ENCODE data around the gene SMYD3.

SMYD3 gene

DNA sequence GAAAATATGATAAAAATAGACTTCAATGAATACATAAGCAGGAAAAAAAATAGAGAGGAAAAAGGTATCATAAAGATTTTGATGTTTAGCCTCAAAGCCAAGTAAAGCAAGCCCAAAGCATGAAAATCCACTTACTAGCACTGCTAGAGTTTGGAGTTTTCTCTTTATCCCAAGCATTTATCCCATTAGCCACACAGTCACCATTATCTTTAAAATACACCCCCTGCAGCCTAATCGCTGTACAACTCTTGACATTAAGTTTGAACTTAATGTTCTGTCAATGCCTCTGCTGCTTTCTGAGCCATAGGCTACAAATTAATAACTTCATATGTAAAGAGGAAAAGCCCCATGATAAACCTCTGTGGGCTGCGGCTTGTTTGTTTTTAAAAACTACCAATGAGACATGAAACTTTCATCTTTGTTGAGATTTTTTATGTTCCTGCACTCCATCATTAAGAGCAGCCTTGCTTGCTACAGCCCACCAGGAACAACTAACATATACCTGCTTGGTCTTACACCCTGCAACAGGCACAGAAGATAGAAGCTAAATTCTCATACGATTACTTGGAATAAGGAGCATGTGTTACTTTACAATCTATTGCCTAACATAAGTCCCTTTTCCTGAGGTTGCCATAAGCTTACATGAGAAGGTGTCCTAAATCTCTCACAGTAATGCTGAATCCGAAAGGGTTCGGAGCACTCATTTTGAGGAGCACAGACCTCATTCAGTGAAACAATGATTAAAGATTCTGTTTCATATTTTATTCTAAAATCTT, 202.4 kb downstream of the SMYD3 start:
- H3K4me3 Mint-ChIP-seq, result no peak overlapping the region
- peaks cover 8% of the 10 kb centered on the region for H3K36me3 Mint-ChIP-seq
- no peaks in the 10 kb centered on the region for H3K9me3 Mint-ChIP-seq
- H3K27me3 Mint-ChIP-seq, result no peaks in the 10 kb centered on the region
- H3K27ac Mint-ChIP-seq, result no peak overlapping the region
- no peaks in the 10 kb centered on the region for H3K4me1 Mint-ChIP-seq

- Mint-ChIP-seq H3K4me1 (no peaks in the 10 kb centered on the region), H3K36me3 (peaks cover 8% of the 10 kb centered on the region), H3K27me3 (no peaks in the 10 kb centered on the region), H3K4me3 (no peak overlapping the region), H3K9me3 (no peaks in the 10 kb centered on the region), H3K27ac (no peak overlapping the region)
Measured at GRCh38 chr1:246302711-246303317, 204.3 kb downstream of the SMYD3 start.

DNA sequence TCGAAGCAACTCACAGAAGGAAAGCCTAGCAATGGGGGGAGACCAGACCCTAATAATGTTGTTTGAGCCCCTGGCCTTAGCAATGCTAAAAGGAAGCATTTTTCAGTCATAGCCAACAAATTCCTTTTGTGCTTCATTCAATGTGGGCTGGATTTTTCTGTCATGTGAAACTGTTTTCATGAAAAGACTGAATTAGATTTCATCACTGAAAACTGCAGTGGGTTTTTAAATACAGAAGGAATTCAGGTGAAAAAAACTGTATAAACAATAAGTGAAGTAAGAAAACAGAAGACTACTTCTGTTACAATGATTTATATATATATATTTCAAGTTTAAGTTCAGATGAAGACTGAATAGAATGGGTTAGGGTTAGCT, 204.8 kb downstream of the SMYD3 start:
- no peak overlapping the region for H3K27ac Mint-ChIP-seq
- no peaks in the 10 kb centered on the region for H3K27me3 Mint-ChIP-seq
- H3K9me3 Mint-ChIP-seq, result no peaks in the 10 kb centered on the region
- no peak overlapping the region for H3K4me3 Mint-ChIP-seq
- peaks cover under 1% of the 10 kb centered on the region for H3K4me1 Mint-ChIP-seq
- peaks cover 8% of the 10 kb centered on the region for H3K36me3 Mint-ChIP-seq

DNA sequence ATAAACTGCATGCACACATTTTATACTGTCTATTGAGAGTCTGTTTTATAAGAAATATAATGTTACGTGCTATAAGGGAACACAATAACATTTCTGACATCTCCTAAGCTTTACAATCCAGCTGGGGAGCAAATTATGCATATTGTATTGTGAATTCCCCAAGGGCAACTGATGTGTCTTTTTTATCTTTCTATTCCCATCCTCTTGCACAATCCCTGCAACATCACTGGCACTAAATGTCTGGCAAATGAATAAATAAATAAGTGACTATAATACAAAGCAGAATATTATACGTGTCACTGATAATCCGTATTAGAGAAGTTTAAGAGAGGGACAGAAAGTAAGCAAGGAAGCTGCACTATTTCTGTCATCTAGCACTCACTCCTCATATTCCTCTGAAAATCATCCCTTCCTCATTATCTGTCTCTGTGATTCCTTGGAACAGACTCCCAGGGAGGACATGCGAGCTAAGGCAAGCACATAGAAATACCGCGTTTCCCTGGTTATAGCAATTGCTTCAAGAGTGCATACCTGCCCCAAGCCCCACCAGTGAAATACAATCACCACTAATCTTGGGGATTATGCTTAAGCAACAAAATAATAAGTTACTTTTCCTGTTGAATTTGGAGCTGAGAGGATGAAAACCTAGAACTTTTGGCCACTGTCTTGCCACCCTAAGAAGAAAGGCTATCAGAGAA, 205.4 kb downstream of the SMYD3 start:
- H3K4me1 Mint-ChIP-seq, result peaks cover 5% of the 10 kb centered on the region
- H3K27ac Mint-ChIP-seq, result no peak overlapping the region

DNA sequence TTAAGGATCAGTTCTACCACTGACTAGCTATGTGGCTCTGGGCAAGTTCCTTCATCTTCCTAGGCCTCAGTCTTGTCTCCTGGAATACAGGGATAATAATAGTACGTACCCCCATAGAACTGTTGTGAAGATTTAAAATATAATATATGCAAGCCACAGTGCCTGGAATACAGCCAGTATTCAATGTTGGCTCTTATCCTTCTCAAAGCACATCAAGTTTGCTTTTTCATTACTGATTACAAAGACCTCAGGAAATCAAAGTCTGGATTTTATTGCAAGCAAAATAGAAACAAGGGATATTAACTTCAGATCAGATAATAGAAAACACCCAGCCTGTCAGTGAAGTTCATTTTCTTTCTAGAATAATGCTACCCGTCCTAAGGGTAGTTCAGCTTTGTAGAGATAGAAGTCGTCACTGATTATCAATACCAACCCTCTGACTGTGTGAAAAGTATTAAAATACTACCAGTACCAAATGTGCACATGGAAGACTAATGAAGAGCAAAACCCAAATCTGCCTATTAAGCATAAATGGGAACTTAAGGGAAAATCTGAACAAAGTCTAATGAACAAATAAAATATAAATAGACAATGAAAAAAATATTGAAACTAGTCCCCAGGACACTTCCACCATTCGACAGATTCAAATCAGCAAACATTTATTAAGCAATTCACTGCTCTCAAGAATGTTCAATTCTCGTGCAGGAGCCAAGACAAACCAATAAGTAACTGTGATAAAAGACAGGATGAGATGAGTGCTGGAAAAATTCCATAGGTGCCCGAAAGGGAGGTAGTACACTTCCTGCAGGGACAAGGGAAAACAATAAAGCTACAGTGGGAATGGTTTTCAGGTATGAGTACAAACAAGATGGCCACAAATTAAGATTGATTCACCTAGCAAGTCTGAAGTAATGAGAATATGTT, 206.2 kb downstream of the SMYD3 start:
- Mint-ChIP-seq H3K4me1 (peaks cover 5% of the 10 kb centered on the region), H3K36me3 (peaks cover 12% of the 10 kb centered on the region), H3K4me3 (no peak overlapping the region), H3K9me3 (no peaks in the 10 kb centered on the region), H3K27ac (no peak overlapping the region), H3K27me3 (no peaks in the 10 kb centered on the region)

More for the DNA sequence above, 205.4 kb downstream of the SMYD3 start:
- Mint-ChIP-seq H3K4me3 (no peak overlapping the region), H3K27me3 (no peaks in the 10 kb centered on the region), H3K9me3 (no peaks in the 10 kb centered on the region), H3K36me3 (peaks cover 11% of the 10 kb centered on the region)

- Mint-ChIP-seq H3K4me3 (no peak overlapping the region), H3K27me3 (no peaks in the 10 kb centered on the region), H3K9me3 (no peaks in the 10 kb centered on the region), H3K4me1 (peaks cover 5% of the 10 kb centered on the region), H3K36me3 (peaks cover 20% of the 10 kb centered on the region), H3K27ac (no peak overlapping the region)
Measured at GRCh38 chr1:246297279-246298265, 209.5 kb downstream of the SMYD3 start.

GRCh38 chr1:246295968-246296367, 211.1 kb downstream of the SMYD3 start:
- peaks cover 23% of the 10 kb centered on the region for H3K36me3 Mint-ChIP-seq
- H3K27ac Mint-ChIP-seq, result no peak overlapping the region
- no peaks in the 10 kb centered on the region for H3K9me3 Mint-ChIP-seq
- peaks cover 5% of the 10 kb centered on the region for H3K4me1 Mint-ChIP-seq
- H3K4me3 Mint-ChIP-seq, result no peak overlapping the region
- no peaks in the 10 kb centered on the region for H3K27me3 Mint-ChIP-seq

DNA sequence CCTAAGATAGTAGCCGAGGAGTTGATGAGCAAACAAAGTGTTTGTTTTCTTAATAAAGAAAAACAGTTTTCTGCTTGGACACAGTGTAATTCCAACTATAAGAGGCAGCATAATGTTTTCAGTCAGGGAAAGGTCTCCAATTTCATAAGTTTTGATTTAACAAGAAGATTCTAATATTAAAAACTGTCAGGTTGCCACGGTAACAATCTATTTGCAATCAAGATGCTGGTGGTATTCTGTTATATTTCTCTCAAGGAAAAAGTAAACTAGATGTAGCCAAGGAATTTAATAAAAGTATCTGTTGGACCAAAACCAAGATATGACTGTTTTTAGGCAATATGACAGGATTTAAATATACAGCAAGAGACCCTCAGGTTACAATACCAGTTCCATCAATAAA, 211.7 kb downstream of the SMYD3 start:
- Mint-ChIP-seq H3K27me3 (no peaks in the 10 kb centered on the region), H3K4me1 (peaks cover 5% of the 10 kb centered on the region), H3K27ac (no peak overlapping the region), H3K36me3 (peaks cover 20% of the 10 kb centered on the region), H3K9me3 (no peaks in the 10 kb centered on the region), H3K4me3 (no peak overlapping the region)

- no peak overlapping the region for H3K27ac Mint-ChIP-seq
- peaks cover 5% of the 10 kb centered on the region for H3K4me1 Mint-ChIP-seq
- H3K4me3 Mint-ChIP-seq, result no peak overlapping the region
- no peaks in the 10 kb centered on the region for H3K27me3 Mint-ChIP-seq
- H3K36me3 Mint-ChIP-seq, result peaks cover 20% of the 10 kb centered on the region
- H3K9me3 Mint-ChIP-seq, result no peaks in the 10 kb centered on the region
Measured at GRCh38 chr1:246294263-246294662, 212.8 kb downstream of the SMYD3 start.

DNA sequence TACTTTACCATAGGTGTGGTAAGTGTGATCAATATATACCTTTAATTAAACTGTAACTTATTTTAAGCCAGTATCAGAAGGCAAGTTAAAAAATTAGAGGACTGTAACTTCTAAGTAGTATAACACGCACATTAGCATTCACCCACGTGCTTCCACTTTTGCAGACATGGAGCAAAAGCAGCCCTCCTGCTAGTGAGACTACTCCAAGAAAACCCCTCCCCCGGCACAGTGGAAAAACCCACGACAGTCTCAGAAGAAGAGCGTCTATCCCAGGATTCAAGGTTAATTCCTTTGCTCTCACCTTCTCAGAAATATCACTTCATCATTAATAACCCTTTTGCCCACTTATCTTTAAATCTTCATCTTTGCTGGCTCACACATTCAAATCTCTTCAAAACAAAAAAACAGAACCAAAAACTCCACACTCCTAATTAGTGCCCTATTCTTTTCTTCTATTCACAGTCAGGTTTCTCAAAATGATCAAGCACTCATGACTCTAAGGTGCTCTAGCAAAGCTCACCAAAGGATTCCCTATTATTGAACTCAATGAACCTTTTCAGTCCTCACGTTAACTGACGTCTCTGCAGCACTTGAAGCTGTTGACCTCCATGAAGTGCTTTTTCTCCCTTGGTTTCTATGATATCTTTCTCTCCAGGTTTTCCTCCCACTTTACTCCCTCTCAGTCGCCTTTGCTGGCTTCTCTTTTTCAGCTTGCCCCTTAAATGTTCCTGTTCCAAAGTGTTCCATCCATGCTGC, 213.5 kb downstream of the SMYD3 start:
- Mint-ChIP-seq H3K36me3 (peaks cover 20% of the 10 kb centered on the region), H3K27ac (no peak overlapping the region), H3K9me3 (no peaks in the 10 kb centered on the region), H3K27me3 (no peaks in the 10 kb centered on the region), H3K4me3 (no peak overlapping the region), H3K4me1 (peaks cover 5% of the 10 kb centered on the region)

GRCh38 chr1:246292571-246292970, 214.5 kb downstream of the SMYD3 start:
- Mint-ChIP-seq H3K9me3 (no peaks in the 10 kb centered on the region), H3K27ac (no peak overlapping the region), H3K4me1 (peaks cover 5% of the 10 kb centered on the region), H3K4me3 (no peak overlapping the region), H3K36me3 (peaks cover 20% of the 10 kb centered on the region), H3K27me3 (no peaks in the 10 kb centered on the region)

DNA sequence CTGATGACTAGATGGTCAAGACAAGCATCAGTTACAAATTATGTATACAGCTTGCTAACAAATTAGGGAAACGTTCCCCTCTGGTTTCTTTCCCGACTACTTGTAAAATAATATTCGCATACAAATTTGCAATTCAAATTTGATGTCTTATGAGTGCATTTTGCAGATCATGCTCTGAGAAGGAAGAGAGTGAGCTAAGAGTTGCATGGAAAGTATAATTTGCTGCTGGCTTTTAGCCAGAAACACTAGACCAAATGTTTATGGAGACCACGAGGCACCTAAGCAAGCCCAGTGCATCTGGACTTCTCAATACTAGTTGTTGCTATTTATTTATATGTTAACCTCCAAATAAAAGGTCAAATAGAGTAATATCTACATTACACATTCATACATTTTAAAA, 216.0 kb downstream of the SMYD3 start:
- Mint-ChIP-seq H3K4me3 (no peak overlapping the region), H3K4me1 (no peaks in the 10 kb centered on the region)

DNA sequence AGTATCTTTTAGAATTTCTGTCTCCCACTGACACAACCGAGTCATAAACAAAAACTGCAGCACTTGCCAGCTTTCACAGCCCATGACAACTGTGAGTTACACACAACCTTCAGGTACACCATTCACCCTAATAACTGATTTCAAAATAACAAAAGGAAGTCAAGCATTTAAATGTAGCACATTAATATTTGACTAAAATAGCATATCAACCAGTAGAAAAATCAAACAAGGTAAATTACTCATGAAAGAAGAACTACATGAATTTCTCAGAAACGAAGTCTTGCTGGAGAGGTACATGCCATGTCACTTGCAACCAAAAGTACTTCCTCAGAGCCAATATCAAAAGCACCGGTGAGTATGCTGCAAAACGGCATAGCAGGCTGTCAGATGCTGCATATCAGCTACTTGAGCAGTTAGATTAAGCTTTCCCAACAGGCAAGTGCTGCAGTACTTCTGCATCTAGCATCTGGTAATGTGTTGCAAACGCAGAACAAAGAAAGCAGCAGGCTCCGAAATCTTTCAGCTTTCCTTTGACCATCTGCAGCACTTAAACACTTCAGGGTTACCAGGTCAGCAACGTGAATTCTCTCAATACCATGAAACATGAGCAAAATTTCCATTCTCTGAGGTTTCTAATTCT, 223.2 kb downstream of the SMYD3 start:
- no peak overlapping the region for H3K4me3 Mint-ChIP-seq

More for the DNA sequence above, 216.0 kb downstream of the SMYD3 start:
- H3K27ac Mint-ChIP-seq, result no peak overlapping the region
- H3K9me3 Mint-ChIP-seq, result no peaks in the 10 kb centered on the region
- no peaks in the 10 kb centered on the region for H3K27me3 Mint-ChIP-seq
- peaks cover 15% of the 10 kb centered on the region for H3K36me3 Mint-ChIP-seq

More for the DNA sequence above, 223.2 kb downstream of the SMYD3 start:
- H3K27ac Mint-ChIP-seq, result no peak overlapping the region
- no peaks in the 10 kb centered on the region for H3K4me1 Mint-ChIP-seq
- H3K36me3 Mint-ChIP-seq, result peaks cover 6% of the 10 kb centered on the region
- H3K9me3 Mint-ChIP-seq, result no peaks in the 10 kb centered on the region
- H3K27me3 Mint-ChIP-seq, result no peaks in the 10 kb centered on the region
